Stimulated activated CD8-positive, alpha-beta memory T cell treated with anti-CD3 and anti-CD28 coated beads, Interleukin-4, amount 100 ng/mL, for 48 hours (primary cell): ENCODE results near the gene ME3.

Experiments used
- DNase-seq: peaks from one replicate; pipeline ENCODE4 v3.0.0-alpha.2; 2020

The ME3 gene

DNA sequence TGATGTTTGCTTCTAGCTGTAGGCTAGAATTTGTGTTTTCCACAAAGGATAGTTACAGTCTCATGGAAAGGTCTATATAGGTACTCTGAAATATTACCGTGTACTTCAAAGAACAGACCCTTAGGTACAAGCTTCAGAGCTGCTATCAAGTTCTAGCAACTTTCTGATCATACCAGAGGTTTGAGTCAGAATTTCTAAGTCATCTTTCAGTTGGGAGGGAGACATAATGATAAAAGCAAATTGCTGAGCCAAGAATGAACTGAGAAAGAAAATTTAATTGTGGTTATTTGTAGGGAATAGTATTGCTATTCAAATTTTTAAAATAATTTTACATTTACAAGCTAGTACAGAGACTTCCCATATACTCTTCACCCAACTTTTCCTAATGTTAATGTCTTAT is 19.9 kb upstream of the ME3 start:
- no peak for DNase-seq

DNA sequence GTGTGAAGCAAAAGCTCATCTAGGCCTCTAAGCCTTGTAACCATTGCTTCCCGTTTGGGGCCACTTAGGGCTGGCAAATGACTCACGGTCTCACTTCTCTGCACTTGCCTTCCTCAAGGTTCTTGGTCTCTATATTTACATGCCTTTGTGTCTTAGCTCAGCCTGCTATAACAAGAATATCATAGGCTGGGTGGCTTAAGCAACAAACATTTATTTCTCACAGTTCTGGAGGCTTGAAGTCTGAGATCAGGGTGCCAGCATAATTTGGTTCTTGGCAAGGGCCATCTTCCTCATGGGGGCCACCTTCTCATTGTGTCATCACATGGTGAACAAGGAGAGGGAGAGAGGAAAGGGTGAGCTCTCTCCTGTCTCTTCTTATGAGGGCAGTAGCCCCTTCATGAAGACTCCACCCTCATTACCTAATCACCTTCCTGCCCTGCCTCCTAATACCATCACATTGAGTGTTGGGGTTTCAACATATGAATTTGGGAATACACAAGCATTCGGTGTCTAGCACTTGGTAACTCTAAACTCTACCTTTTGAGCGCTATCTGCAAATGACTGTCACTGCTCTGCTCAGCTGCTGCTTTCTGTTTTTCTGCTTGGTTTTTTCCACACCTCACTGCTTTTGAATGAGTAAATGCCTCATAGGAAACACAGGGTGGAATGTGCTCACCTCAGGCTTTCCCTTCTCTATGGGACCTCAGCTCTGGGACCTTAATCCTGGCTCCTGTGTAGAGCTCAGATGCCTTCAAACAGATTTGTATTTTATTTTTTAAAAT is 16.2 kb upstream of the ME3 start:
- peak; percentile 29 for DNase-seq

DNA sequence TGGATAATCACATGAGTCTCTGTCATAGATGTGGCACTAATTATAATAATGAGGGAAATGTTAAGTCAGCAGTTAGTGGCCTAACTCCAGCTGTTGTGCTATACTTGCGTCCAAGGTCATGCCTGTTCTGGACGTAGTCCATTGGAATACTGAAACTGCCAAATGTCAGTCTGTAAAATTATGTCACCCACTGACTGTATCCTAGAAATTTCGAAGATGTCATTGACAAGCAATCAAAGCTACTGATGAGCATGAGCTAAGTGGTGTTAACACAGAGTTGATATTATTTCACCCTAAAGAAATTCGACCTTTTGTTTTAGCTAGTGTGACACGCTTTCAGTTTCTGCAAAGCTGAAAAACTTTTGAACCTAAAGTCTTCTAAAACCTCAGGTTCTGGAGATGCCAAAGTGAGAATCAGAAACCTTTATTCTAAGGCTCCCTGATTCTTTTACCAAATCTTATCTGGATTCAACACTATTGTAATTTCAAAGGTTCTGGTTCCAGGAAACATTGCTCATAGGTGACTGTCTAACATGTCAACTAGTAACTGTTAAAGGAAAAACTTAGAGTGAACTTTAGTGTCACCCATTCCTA is 14.9 kb upstream of the ME3 start:
- no peak for DNase-seq

DNA sequence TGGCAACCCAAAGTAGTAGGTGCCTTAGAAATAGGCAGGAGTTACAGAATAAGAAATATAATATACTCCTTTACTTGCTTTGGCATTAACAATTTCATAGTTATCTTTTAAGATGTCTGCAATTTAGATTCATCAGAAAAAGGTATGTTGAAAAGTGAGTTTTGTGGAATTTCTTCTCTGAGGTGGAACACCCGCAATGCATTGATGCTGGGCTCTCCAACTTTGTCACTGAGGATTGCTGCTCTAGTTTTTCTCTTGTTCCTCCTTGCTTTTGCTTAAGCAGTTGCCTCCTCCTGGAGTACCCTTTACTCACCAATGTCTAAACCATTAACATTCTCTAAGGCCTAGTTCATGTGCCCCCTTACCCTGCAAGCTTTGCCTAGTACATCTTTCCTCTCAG is 14.1 kb upstream of the ME3 start:
- no peak for DNase-seq

GRCh38 chr11:86681483-86681756 is 9.0 kb upstream of the ME3 start:
- no peak for DNase-seq

DNA sequence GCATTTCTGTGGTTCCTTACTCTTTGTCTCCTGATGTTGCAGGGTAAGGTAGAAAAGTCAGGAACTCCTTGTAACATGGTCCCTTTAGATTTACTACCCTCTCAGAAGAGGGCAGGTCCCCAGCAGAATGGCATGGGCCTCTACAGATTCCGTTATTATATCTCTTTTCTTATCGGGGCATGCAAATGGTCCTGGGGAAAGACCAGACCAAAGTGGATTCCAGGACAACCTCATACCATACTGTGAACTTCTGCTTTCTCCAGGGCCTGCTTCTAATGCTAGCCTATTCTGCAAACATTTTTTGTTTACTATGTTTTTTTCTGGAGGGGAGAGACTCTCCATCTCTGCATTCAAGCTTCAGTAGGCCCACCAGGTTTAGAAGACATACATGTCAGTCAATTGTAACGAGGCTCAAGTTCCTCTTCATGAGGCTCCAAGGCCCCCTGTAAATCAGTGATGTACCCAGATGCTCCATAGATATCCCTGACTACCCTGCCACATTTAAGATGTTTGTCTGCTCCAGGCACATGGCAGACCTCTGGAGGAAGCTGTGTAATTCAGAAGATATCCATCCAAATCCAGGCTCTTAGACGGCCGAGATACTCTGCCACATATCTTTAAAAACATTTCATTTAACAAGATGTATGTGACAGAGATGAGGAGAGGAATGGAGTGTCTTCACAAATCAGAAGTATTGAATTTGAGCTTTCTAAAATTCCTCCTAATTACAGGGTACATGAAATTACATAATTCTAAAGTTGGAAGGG is 8.5 kb upstream of the ME3 start:
- DNase-seq = no peak

GRCh38 chr11:86678823-86679222 is 6.4 kb upstream of the ME3 start:
- DNase-seq = no peak

- no peak for DNase-seq
Observed at GRCh38 chr11:86678296-86678695, 5.9 kb upstream of the ME3 start.

DNA sequence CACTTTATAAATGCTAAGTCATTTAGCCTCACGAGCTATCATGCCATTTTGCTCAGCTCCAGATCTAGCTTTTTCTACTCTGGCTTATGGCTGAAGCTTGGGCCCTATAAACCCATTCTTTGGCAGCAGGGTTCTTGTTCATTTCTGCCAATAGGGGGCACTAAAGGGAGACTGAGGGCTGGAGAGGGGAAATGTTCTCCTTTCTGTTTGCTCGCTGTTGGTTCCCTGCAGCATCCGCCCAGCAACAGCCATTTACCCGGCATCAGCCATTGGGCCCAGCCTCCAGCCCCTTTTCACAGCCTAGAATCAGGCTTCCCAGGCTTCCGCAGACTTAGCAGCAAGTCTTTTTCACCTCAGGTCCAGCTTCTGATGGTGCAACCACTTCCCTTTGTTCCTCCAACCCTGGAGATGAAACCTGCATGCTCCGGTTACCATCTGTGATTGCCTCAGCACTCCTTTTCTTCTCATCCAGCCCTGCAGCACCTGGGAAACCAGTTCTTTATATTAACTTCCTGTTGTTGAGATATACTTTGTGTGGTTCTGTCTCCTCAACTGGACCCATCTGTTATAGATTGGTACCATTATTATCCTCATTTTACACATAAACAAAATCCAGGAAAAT is 4.2 kb upstream of the ME3 start:
- no peak for DNase-seq

DNA sequence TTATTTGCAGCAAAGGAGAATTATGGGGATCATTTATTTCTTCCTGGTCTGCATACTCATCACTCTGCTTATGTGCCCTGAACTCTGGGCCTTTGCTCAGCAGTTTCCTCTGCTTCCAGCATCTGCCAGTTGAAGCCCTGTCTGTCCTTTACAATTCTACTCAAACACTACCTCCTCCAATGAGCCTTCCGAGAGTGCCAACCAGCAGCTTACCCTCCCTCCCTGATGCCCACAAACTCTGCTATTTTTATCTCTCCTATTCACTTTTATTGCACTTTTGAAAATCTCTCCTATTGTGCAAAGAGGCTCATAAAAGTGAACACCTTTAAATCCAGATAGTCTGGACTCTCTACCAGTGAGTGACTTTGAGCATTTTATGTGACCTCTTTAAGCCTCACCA is 3.6 kb upstream of the ME3 start:
- no peak for DNase-seq

DNA sequence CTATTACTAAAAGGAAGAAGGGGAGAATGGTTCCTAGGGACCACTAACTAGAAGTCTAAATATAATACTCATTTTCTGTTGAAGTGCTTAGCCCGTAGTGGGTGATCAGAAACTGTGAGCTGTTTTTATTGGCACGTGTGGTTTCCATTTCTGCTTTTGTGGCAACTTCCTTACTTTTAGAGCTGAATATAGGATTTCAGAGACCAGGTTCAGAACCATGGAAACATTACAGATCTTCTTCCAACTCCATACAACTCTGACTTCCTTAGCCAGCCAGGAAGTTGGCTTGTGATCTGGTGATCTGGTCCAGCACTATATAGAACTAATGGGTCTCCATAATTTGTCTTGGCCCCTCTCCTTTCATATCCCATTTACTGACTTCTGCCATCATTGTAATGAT is 2.6 kb upstream of the ME3 start:
- DNase-seq = no peak

DNA sequence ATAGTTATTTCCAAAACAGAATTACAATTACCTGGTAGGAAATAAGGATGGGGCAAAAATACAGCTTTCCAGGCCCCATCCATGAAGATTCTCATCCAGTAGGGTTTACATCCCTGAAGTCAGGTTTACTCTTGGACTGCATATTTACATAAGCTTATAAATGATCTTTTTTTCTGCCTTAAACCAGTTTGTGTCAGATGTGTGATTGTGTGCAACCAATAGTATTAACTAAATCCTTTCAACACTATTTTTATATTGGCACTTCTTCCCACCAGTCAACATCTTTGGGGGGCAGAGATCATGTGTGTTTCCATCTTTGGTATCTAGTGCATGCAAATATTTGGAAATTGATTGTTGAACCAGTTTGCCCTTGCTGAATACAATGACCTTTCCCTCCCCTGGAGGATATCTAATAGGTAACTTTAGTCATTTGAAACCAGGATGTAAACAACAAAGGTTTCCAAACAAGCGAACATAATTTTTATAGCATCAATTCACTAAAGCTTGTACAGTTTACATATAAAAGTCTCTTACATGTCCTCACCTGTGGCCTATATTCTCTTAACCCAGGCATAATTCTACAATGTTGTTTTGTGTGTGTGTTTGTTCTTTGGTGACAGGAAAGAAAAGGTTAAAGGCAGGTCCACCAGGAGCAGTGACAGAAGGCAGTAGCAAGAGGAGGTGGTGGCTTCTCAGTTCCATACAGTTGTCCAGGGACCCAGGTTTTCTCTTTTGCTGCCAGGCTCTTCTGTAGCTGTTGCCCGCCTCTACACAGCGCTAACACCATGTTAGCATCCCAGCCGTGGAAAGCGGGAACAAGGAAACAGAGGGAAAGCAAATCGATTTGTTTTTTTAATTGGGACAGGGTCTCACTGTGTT is 1.7 kb upstream of the ME3 start:
- DNase-seq = no peak

- no peak for DNase-seq
Observed at GRCh38 chr11:86673055-86673843, 833 bp upstream of the ME3 start.

- DNase-seq = peak; percentile 29
Observed at GRCh38 chr11:86671531-86672006, 847 bp downstream of the ME3 start.

GRCh38 chr11:86670911-86671310 is 1.5 kb downstream of the ME3 start:
- DNase-seq = no peak

GRCh38 chr11:86670181-86670580 is 2.2 kb downstream of the ME3 start:
- no peak for DNase-seq

- DNase-seq = no peak
Observed at GRCh38 chr11:86669424-86669823, 3.0 kb downstream of the ME3 start.

GRCh38 chr11:86668929-86669328 is 3.5 kb downstream of the ME3 start:
- DNase-seq = no peak

GRCh38 chr11:86666193-86666592 is 6.2 kb downstream of the ME3 start:
- DNase-seq = no peak

DNA sequence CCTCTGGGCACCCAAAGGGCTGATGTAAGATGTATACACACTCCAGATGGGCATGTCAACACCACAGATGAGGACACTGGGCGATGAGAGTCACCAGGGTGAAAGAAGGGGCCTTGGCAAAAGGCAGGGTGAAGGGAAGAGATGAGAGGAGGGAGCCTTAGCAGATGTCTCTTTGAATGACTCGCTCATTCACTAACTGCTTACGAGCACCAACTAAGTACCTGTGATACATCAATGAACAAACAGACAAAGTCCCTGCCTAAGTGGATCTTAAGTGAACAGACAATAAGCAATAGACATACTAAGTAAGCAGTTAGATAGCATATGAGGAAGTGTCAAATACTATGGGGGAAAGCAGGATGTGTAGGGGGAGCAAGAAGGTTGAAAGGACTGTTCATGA is 7.5 kb downstream of the ME3 start:
- no peak for DNase-seq

DNA sequence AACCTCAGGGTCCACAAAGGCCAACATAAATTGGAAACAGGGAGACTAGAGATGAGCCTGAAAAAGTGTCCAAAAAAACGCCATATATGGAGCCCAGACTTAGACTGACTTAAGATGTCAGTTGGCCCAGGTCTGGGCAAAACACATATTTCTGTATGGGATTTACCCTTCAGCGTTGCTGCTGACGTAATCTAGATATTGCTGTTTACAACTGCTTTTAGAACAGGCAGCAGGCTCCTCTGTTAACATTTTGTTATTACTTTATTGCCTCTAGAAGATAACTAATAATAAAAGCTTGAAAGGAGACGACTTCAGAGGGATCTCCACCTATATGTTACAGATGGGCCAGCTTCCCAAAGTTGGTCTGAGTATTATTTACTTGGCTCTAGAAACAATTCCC is 8.7 kb downstream of the ME3 start:
- no peak for DNase-seq

- DNase-seq = no peak
Observed at GRCh38 chr11:86663291-86663690, 9.1 kb downstream of the ME3 start.
